RWPE1 (cell line): ENCODE data around the gene DDX4.

Source experiments
- CTCF ChIA-PET: fragments of 350-600 bp; sonication (Branson Sonifier 250); formaldehyde crosslinking; extraction: SDS; loops from one replicate; lab custom pipeline; 2021; lab: Yijun Ruan, JAX
- POLR2A ChIA-PET: fragments of 400-600 bp; formaldehyde crosslinking; extraction: SDS; loops from one replicate; lab custom pipeline; 2020; ENCODE audit warnings: antibody characterized with exemption; ENCODE audit not compliant: low non-redundant PET; lab: Yijun Ruan, JAX
- DNase-seq: peaks from one replicate; pipeline ENCODE4 v3.0.0; 2012; ENCODE audit warnings: low spot score
- H3K27ac ChIP-seq: fragments of 450-650 bp; 2 replicates; pipeline ENCODE4 v1.5.1; 2017
- TF ChIP-seq, protein P1 (sequence below): fragments of 450-650 bp; conservative IDR thresholded peaks from 2 replicates; pipeline ENCODE4 v1.5.1; 2017; ENCODE audit warnings: low read depth, mild to moderate bottlenecking

DDX4 gene

GRCh38 chr5:55720188-55720703, 17.6 kb upstream of the DDX4 start:
- CTCF ChIA-PET = interaction anchor here (0.6 to 0.8 kb wide), 2 partner anchors 79 to 1719 kb away, joined by 3 read pairs; no protein-coding TSS in a partner anchor
- H3K27ac ChIP-seq = no peak overlapping the region
- POLR2A ChIA-PET = interaction anchor here (0.5 kb wide), 1 partner anchor 214 kb away, joined by 11 read pairs; no protein-coding TSS in a partner anchor
- TF ChIP-seq, protein P1, sequence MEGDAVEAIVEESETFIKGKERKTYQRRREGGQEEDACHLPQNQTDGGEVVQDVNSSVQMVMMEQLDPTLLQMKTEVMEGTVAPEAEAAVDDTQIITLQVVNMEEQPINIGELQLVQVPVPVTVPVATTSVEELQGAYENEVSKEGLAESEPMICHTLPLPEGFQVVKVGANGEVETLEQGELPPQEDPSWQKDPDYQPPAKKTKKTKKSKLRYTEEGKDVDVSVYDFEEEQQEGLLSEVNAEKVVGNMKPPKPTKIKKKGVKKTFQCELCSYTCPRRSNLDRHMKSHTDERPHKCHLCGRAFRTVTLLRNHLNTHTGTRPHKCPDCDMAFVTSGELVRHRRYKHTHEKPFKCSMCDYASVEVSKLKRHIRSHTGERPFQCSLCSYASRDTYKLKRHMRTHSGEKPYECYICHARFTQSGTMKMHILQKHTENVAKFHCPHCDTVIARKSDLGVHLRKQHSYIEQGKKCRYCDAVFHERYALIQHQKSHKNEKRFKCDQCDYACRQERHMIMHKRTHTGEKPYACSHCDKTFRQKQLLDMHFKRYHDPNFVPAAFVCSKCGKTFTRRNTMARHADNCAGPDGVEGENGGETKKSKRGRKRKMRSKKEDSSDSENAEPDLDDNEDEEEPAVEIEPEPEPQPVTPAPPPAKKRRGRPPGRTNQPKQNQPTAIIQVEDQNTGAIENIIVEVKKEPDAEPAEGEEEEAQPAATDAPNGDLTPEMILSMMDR = no peak
- DNase-seq = no peak

DNA sequence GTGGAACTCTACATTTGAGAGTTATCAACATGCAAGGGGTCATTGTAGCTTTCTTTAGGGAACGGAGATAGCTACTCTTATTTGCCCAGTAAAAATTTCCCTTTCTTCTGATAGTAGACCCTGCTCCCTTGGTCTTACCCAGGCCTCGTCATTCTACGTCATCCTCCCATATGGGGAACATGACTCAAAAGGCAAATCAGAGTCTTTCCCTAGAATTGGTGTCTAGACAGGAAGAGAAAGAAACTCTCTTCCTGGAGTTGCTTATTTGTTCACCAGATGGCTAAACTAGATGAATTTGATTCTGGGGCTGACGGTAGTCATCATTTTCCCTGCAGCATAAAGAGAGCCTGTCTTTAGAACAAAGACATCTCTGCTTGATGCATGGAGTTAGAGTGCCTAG, 13.6 kb upstream of the DDX4 start:
- H3K27ac ChIP-seq = no peak overlapping the region
- TF ChIP-seq, protein P1 = no peak
- POLR2A ChIA-PET = no interaction called here
- no peak for DNase-seq
- CTCF ChIA-PET = no interaction called here

GRCh38 chr5:55731848-55732247, 6.0 kb upstream of the DDX4 start:
- POLR2A ChIA-PET = no interaction called here
- DNase-seq = no peak
- H3K27ac ChIP-seq = no peak overlapping the region
- TF ChIP-seq, protein P1 = no peak
- CTCF ChIA-PET = interaction anchor here (0.8 kb wide), 1 partner anchor 279 kb away, joined by 3 read pairs; no protein-coding TSS in a partner anchor

GRCh38 chr5:55732585-55732984, 5.3 kb upstream of the DDX4 start:
- no peak overlapping the region for H3K27ac ChIP-seq
- DNase-seq = no peak
- ChIA-PET POLR2A (no interaction called here), CTCF (interaction anchor here (0.8 kb wide), 1 partner anchor 278 kb away, joined by 3 read pairs; no protein-coding TSS in a partner anchor)
- TF ChIP-seq, protein P1 = no peak

DNA sequence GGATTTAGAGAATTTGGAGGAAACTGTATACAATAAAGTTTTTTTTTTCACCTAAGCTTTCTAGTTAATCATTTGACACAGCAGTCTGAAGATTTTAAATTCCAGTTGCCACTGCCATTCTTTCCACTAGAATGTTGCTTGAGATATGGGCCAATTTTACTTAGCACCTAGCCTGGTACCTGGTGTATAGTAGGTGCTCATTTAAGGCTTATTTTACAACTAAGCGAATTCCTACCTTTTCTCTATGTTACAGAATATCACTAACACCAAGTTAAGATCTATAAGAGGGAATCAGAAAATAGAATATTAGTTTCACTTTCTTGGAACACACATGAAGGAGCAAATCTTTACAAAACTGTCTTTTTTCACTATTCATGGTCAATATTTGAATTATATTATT, 3.2 kb upstream of the DDX4 start:
- CTCF ChIA-PET = no interaction called here
- no peak overlapping the region for H3K27ac ChIP-seq
- POLR2A ChIA-PET = no interaction called here
- TF ChIP-seq, protein P1 = no peak
- DNase-seq = no peak

DNA sequence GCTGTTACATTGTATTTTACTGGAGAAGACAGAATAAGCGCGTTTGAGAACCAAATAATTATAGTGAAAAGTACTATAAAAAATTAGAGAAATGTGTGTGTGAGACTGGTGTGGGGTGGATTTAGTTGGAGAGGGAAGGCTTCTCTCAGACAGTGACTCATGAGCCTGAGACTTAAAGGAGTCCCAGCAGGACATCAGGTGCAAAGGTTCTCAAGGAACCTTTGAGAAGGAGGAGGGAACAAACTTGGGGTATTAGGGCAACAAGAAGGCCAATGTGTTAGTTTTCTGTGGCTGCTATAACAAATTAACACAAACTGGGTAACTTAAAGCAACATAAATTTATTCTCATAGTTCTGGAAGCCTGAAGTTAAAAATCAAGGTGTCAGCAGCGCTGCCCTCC, 4.9 kb downstream of the DDX4 start:
- H3K27ac ChIP-seq = no peak overlapping the region
- ChIA-PET CTCF (no interaction called here), POLR2A (no interaction called here)
- TF ChIP-seq, protein P1 = no peak
- no peak for DNase-seq
